Putamen (tissue), 1 donor: ENCODE measurements around the gene PSMC2.

Experiments used
- DNase-seq: peaks from one replicate; pipeline ENCODE4 v3.0.0-alpha.2; 2016; ENCODE audit warnings: low spot score

PSMC2 gene

GRCh38 chr7:103347507-103348267 lies at the start of gene PSMC2:
PSMC2 (plus strand) TSS chr7:103347643; CDS start chr7:103347712, 69 bp downstream.
- DNase-seq = peak; percentile 91

GRCh38 chr7:103297837-103298179 lies 49.6 kb upstream of the PSMC2 start:
- no peak for DNase-seq

GRCh38 chr7:103299660-103300059 lies 47.8 kb upstream of the PSMC2 start:
- no peak for DNase-seq

- no peak for DNase-seq
Measured at GRCh38 chr7:103301441-103301840, 46.0 kb upstream of the PSMC2 start.

- no peak for DNase-seq
Measured at GRCh38 chr7:103307503-103308231, 39.8 kb upstream of the PSMC2 start.

GRCh38 chr7:103314852-103315251 lies 32.6 kb upstream of the PSMC2 start:
- DNase-seq = no peak

GRCh38 chr7:103316380-103316941 lies 31.0 kb upstream of the PSMC2 start:
- no peak for DNase-seq

- DNase-seq = no peak
Measured at GRCh38 chr7:103317009-103317408, 30.4 kb upstream of the PSMC2 start.

- no peak for DNase-seq
Measured at GRCh38 chr7:103325744-103326143, 21.7 kb upstream of the PSMC2 start.

- DNase-seq = no peak
Measured at GRCh38 chr7:103336761-103337160, 10.7 kb upstream of the PSMC2 start.

GRCh38 chr7:103338864-103339263 lies 8.6 kb upstream of the PSMC2 start:
- DNase-seq = no peak

- DNase-seq = no peak
Measured at GRCh38 chr7:103341466-103341865, 6.0 kb upstream of the PSMC2 start.

- DNase-seq = no peak
Measured at GRCh38 chr7:103343332-103343731, 4.1 kb upstream of the PSMC2 start.

- no peak for DNase-seq
Measured at GRCh38 chr7:103343758-103344452, 3.5 kb upstream of the PSMC2 start.

- peak; percentile 90 for DNase-seq
Measured at GRCh38 chr7:103344453-103345149, 2.8 kb upstream of the PSMC2 start, which contains the start of gene DNAJC2. DNAJC2 (minus strand) TSS chr7:103344767; CDS start chr7:103344622, 145 bp downstream.

GRCh38 chr7:103346396-103346795 lies 1.0 kb upstream of the PSMC2 start:
- no peak for DNase-seq

- DNase-seq = no peak
Measured at GRCh38 chr7:103348452-103348851, 1.0 kb downstream of the PSMC2 start.

- no peak for DNase-seq
Measured at GRCh38 chr7:103348959-103349358, 1.5 kb downstream of the PSMC2 start.

- DNase-seq = no peak
Measured at GRCh38 chr7:103349805-103350204, 2.4 kb downstream of the PSMC2 start.

GRCh38 chr7:103369432-103369831 lies 22.0 kb downstream of the PSMC2 start:
- no peak for DNase-seq

GRCh38 chr7:103373866-103374643 lies 26.6 kb downstream of the PSMC2 start:
- no peak for DNase-seq
